HPDE6-E6E7 (cell line): Measurements from ENCODE around the gene TBC1D24.
A peak's percentile ranks its signal among the peaks of the same experiment; 100 is the strongest.
"Not testable (repeated sequence)": the region's sequence is repeated elsewhere in the genome, so short reads cannot be mapped to it uniquely, and the experiment has no call there.

Experiments used
- DNase-seq: peaks from one replicate; pipeline ENCODE4 v3.0.0; 2011; ENCODE audit warnings: missing footprints; ENCODE audit errors: extremely low spot score

The TBC1D24 gene

GRCh38 chr16:2468725-2469398 is 6.1 kb upstream of the TBC1D24 start:
- no peak for DNase-seq

GRCh38 chr16:2469399-2470233 is 5.3 kb upstream of the TBC1D24 start:
- DNase-seq: no peak

- DNase-seq: no peak
These were observed 4.7 kb upstream of the TBC1D24 start for GRCh38 chr16:2470234-2470601.

- DNase-seq: no peak
These were observed 4.3 kb upstream of the TBC1D24 start for GRCh38 chr16:2470603-2471015.

GRCh38 chr16:2471016-2471652 is 3.8 kb upstream of the TBC1D24 start, which contains the start of gene NTN3:
NTN3 (plus strand) TSS chr16:2471297; CDS start chr16:2471702, 405 bp downstream.
- DNase-seq: no peak

GRCh38 chr16:2471653-2472487 is 3.1 kb upstream of the TBC1D24 start:
- DNase-seq: no peak

GRCh38 chr16:2472488-2472864 is 2.5 kb upstream of the TBC1D24 start:
- no peak for DNase-seq

GRCh38 chr16:2472885-2473445 is 2.0 kb upstream of the TBC1D24 start:
- no peak for DNase-seq

GRCh38 chr16:2473446-2473926 is 1.4 kb upstream of the TBC1D24 start:
- no peak for DNase-seq

- DNase-seq: peak; percentile 50
These were observed 689 bp upstream of the TBC1D24 start for GRCh38 chr16:2473999-2474876.

GRCh38 chr16:2475413-2476344 is 752 bp downstream of the TBC1D24 start:
- DNase-seq: no peak

GRCh38 chr16:2476345-2476720 is 1.4 kb downstream of the TBC1D24 start:
- DNase-seq: no peak

GRCh38 chr16:2476741-2477140 is 1.8 kb downstream of the TBC1D24 start:
- no peak for DNase-seq

GRCh38 chr16:2477327-2477726 is 2.4 kb downstream of the TBC1D24 start:
- DNase-seq: no peak

- no peak for DNase-seq
These were observed 3.4 kb downstream of the TBC1D24 start for GRCh38 chr16:2478279-2478678.

GRCh38 chr16:2479996-2480395 is 5.1 kb downstream of the TBC1D24 start:
- DNase-seq: not testable (repeated sequence)

- DNase-seq: no peak
These were observed 6.0 kb downstream of the TBC1D24 start for GRCh38 chr16:2480948-2481347.

GRCh38 chr16:2481676-2482075 is 6.7 kb downstream of the TBC1D24 start:
- DNase-seq: no peak

- DNase-seq: no peak
These were observed 7.3 kb downstream of the TBC1D24 start for GRCh38 chr16:2482249-2482648.
